GM18858 (cell line): ENCODE measurements around the gene GGACT.

Source experiments
- ATAC-seq: cut with Tn5 transposase; IDR thresholded peaks from one replicate; pipeline ENCODE4 v1.9.1; 2021; ENCODE audit not compliant: unreplicated experiment

GGACT gene

GRCh38 chr13:100515410-100515800, 73.2 kb downstream of the GGACT start:
- ATAC-seq = no peak

GRCh38 chr13:100514788-100515409, 73.7 kb downstream of the GGACT start:
- peak; percentile 94 for ATAC-seq

GRCh38 chr13:100513987-100514670, 74.5 kb downstream of the GGACT start:
- no peak for ATAC-seq

- no peak for ATAC-seq
Measured at GRCh38 chr13:100513171-100513570, 75.4 kb downstream of the GGACT start.

- ATAC-seq = no peak
Measured at GRCh38 chr13:100512422-100512821, 76.2 kb downstream of the GGACT start.

- no peak for ATAC-seq
Measured at GRCh38 chr13:100511466-100511865, 77.1 kb downstream of the GGACT start.

GRCh38 chr13:100510208-100510957, 78.2 kb downstream of the GGACT start:
- no peak for ATAC-seq

GRCh38 chr13:100508996-100509395, 79.6 kb downstream of the GGACT start:
- ATAC-seq = no peak

GRCh38 chr13:100508455-100508854, 80.1 kb downstream of the GGACT start:
- ATAC-seq = no peak

- no peak for ATAC-seq
Measured at GRCh38 chr13:100506600-100507422, 81.8 kb downstream of the GGACT start.

- ATAC-seq = no peak
Measured at GRCh38 chr13:100506154-100506553, 82.4 kb downstream of the GGACT start.

GRCh38 chr13:100503622-100504021, 85.0 kb downstream of the GGACT start:
- ATAC-seq = no peak

GRCh38 chr13:100502446-100502845, 86.1 kb downstream of the GGACT start:
- no peak for ATAC-seq

- ATAC-seq = no peak
Measured at GRCh38 chr13:100497389-100497788, 91.2 kb downstream of the GGACT start.

- no peak for ATAC-seq
Measured at GRCh38 chr13:100495455-100495854, 93.1 kb downstream of the GGACT start.

GRCh38 chr13:100493418-100493817, 95.2 kb downstream of the GGACT start:
- no peak for ATAC-seq

GRCh38 chr13:100491164-100491842, 97.3 kb downstream of the GGACT start:
- ATAC-seq = no peak

- ATAC-seq = no peak
Measured at GRCh38 chr13:100490692-100491091, 97.9 kb downstream of the GGACT start.

- no peak for ATAC-seq
Measured at GRCh38 chr13:100485265-100485664, 103.3 kb downstream of the GGACT start.

- ATAC-seq = no peak
Measured at GRCh38 chr13:100484702-100485101, 103.9 kb downstream of the GGACT start.
